Posterior cingulate gyrus (tissue), 11 donors: ENCODE results near the gene OR2F1.

Experiments used
- DNase-seq, 10 donors: peaks; one replicate each; pipeline versions ENCODE4 v3.0.0 to v3.0.0-alpha.2; 2020 to 2021; ENCODE audit warnings: mixed read lengths in 3 of 10
- intact Hi-C: fragments of 100-400 bp; cut with DNase I; formaldehyde crosslinking; loops from one replicate; pipeline ENCODE4 v1.15.1; 2023

Gene OR2F1

GRCh38 chr7:143954544-143954943 is at the start of gene OR2F1:
TSS of gene OR2F1 (plus strand) at chr7:143954844. CDS start at chr7:143959971, 5,127 bp downstream.
- DNase-seq: no peak
- intact Hi-C loops: no loop called here

- intact Hi-C loops: no loop called here
- DNase-seq: no peak
Measured at GRCh38 chr7:143905509-143905908, 49.1 kb upstream of the OR2F1 start.

GRCh38 chr7:143906151-143906550 is 48.5 kb upstream of the OR2F1 start:
- peak in 1 of 10 donors; percentile 43 for DNase-seq

GRCh38 chr7:143906895-143907294 is 47.7 kb upstream of the OR2F1 start:
- intact Hi-C loops: no loop called here
- DNase-seq: no peak

More at GRCh38 chr7:143906151-143906550, 48.5 kb upstream of the OR2F1 start:
- intact Hi-C loops: no loop called here

GRCh38 chr7:143908120-143908519 is 46.5 kb upstream of the OR2F1 start:
- DNase-seq: no peak

GRCh38 chr7:143909863-143910262 is 44.8 kb upstream of the OR2F1 start:
- intact Hi-C loops: no loop called here
- DNase-seq: peak in 1 of 10 donors; percentile 49

More at GRCh38 chr7:143908120-143908519, 46.5 kb upstream of the OR2F1 start:
- intact Hi-C loops: no loop called here

GRCh38 chr7:143910473-143911248 is 44.0 kb upstream of the OR2F1 start:
- DNase-seq: no peak
- intact Hi-C loops: no loop called here

GRCh38 chr7:143913945-143914615 is 40.6 kb upstream of the OR2F1 start:
- intact Hi-C loops: no loop called here
- DNase-seq: no peak

- intact Hi-C loops: no loop called here
- no peak for DNase-seq
Measured at GRCh38 chr7:143914938-143915652, 39.5 kb upstream of the OR2F1 start.

GRCh38 chr7:143924851-143925250 is 29.8 kb upstream of the OR2F1 start:
- intact Hi-C loops: no loop called here
- no peak for DNase-seq

GRCh38 chr7:143929224-143929920 is 25.3 kb upstream of the OR2F1 start:
- no peak for DNase-seq
- intact Hi-C loops: no loop called here

- no peak for DNase-seq
- intact Hi-C loops: no loop called here
Measured at GRCh38 chr7:143931739-143932138, 22.9 kb upstream of the OR2F1 start.

GRCh38 chr7:143934526-143935325 is 19.9 kb upstream of the OR2F1 start, which contains the start of gene OR2F2:
TSS of gene OR2F2 (plus strand) at chr7:143935233. CDS start at chr7:143935233, 0 bp downstream.
- no peak for DNase-seq

GRCh38 chr7:143936087-143937009 is 18.3 kb upstream of the OR2F1 start:
- no peak for DNase-seq
- intact Hi-C loops: no loop called here

More at GRCh38 chr7:143934526-143935325, 19.9 kb upstream of the OR2F1 start, which contains the start of gene OR2F2:
- intact Hi-C loops: no loop called here

GRCh38 chr7:143938379-143939243 is 16.0 kb upstream of the OR2F1 start:
- intact Hi-C loops: no loop called here
- DNase-seq: no peak

GRCh38 chr7:143945423-143945822 is 9.2 kb upstream of the OR2F1 start:
- intact Hi-C loops: no loop called here

GRCh38 chr7:143947111-143947510 is 7.5 kb upstream of the OR2F1 start:
- no peak for DNase-seq
- intact Hi-C loops: no loop called here

More at GRCh38 chr7:143945423-143945822, 9.2 kb upstream of the OR2F1 start:
- no peak for DNase-seq

- intact Hi-C loops: no loop called here
- no peak for DNase-seq
Measured at GRCh38 chr7:143948733-143949132, 5.9 kb upstream of the OR2F1 start.
